OCI-LY1 (cell line): ENCODE results near the gene ARL17B.
"Not testable (repeated sequence)": the region's sequence is repeated elsewhere in the genome, so short reads cannot be mapped to it uniquely, and the experiment has no call there.

Experiments
- EZH2 ChIP-seq: fragments of 200-600 bp; sonication (generic), shearing (Covaris generic); IDR thresholded peaks from 2 replicates; pipeline ENCODE4 v1.8.0; 2017; ENCODE audit warnings: borderline replicate concordance, mixed run types, mild to moderate bottlenecking, antibody characterized with exemption, low read length, moderate library complexity, mixed read lengths
- TF ChIP-seq, protein P1 (sequence below): fragments of 200-600 bp; sonication (generic), shearing (Covaris generic); IDR thresholded peaks from 2 replicates; pipeline ENCODE4 v1.5.1; 2017; ENCODE audit warnings: mild to moderate bottlenecking, antibody characterized with exemption, low read length, moderate library complexity, mixed read lengths

DNA sequence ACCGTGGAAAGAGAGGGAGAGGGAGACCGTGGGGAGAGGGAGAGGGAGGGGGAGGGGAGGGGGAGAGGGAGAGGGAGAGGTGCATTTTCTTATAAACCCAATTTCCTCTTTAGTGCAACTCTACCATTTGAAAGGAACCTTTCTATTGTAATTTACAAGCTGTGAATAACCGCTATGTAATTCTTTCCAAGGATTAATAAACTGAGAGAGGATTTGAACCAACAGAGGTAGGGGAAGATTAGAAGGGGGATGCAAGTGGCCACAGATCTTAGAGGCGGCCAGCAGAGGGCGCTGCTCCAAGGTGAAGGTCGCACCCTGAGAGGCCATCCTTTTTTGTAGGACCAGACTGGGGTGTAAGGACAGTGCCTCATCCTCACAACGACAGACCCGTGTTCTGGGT, 107.8 kb downstream of the ARL17B start:
- not testable (repeated sequence) for TF ChIP-seq EZH2
- TF ChIP-seq, protein P1, sequence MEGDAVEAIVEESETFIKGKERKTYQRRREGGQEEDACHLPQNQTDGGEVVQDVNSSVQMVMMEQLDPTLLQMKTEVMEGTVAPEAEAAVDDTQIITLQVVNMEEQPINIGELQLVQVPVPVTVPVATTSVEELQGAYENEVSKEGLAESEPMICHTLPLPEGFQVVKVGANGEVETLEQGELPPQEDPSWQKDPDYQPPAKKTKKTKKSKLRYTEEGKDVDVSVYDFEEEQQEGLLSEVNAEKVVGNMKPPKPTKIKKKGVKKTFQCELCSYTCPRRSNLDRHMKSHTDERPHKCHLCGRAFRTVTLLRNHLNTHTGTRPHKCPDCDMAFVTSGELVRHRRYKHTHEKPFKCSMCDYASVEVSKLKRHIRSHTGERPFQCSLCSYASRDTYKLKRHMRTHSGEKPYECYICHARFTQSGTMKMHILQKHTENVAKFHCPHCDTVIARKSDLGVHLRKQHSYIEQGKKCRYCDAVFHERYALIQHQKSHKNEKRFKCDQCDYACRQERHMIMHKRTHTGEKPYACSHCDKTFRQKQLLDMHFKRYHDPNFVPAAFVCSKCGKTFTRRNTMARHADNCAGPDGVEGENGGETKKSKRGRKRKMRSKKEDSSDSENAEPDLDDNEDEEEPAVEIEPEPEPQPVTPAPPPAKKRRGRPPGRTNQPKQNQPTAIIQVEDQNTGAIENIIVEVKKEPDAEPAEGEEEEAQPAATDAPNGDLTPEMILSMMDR, result peak; percentile 47; the same call in 1 of the 2 replicates
